Lung microvascular endothelial cell (primary cell): ENCODE measurements around the gene SMIM35. TPM values are rescaled to one million over a fixed set of nuclear protein-coding genes. Genes with fewer than 3 reads are reported as not detected.
A peak's percentile ranks its signal among the peaks of the same experiment; 100 is the strongest.

Experiments used
- DNase-seq, 2 donors: peaks; one replicate each; pipeline versions ENCODE4 v3.0.0 to v3.0.0-alpha.2; 2010; ENCODE audit warnings: low read depth in 2 of 2
- total RNA-seq: library from RNA; depleted of rRNA; stranded (reverse); fragments of >200 nt; gene quantifications from 2 replicates; pipeline ENCODE4 v1.2.1, GENCODE V29; 2014

The SMIM35 gene
- total RNA-seq, 1 donor from 2014 or later, result not detected

- DNase-seq, result no peak
Observed at GRCh38 chr11:118109231-118109630, 22.5 kb upstream of the SMIM35 start.

GRCh38 chr11:118108513-118108912 is 21.8 kb upstream of the SMIM35 start:
- DNase-seq, result no peak

GRCh38 chr11:118106789-118107335 is 20.1 kb upstream of the SMIM35 start:
- no peak for DNase-seq

GRCh38 chr11:118105657-118106305 is 19.0 kb upstream of the SMIM35 start:
- DNase-seq, result no peak

GRCh38 chr11:118104491-118104890 is 17.7 kb upstream of the SMIM35 start:
- DNase-seq, result no peak

GRCh38 chr11:118102721-118103261 is 16.0 kb upstream of the SMIM35 start:
- DNase-seq, result no peak

GRCh38 chr11:118100691-118101232 is 14.0 kb upstream of the SMIM35 start:
- no peak for DNase-seq

- no peak for DNase-seq
Observed at GRCh38 chr11:118099838-118100556, 13.2 kb upstream of the SMIM35 start.

GRCh38 chr11:118098996-118099837 is 12.5 kb upstream of the SMIM35 start:
- no peak for DNase-seq

GRCh38 chr11:118095967-118096367 is 9.2 kb upstream of the SMIM35 start:
- DNase-seq, result peak in 1 of 2 donors; percentile 31

GRCh38 chr11:118095493-118095892 is 8.7 kb upstream of the SMIM35 start:
- no peak for DNase-seq

GRCh38 chr11:118092907-118093571 is 6.3 kb upstream of the SMIM35 start:
- no peak for DNase-seq

GRCh38 chr11:118091690-118092089 is 4.9 kb upstream of the SMIM35 start:
- DNase-seq, result no peak

GRCh38 chr11:118090545-118091162 is 3.9 kb upstream of the SMIM35 start:
- no peak for DNase-seq

- DNase-seq, result peak in 1 of 2 donors; percentile 63
Observed at GRCh38 chr11:118088531-118088930, 1.8 kb upstream of the SMIM35 start.

GRCh38 chr11:118087931-118088330 is 1.2 kb upstream of the SMIM35 start:
- DNase-seq, result no peak

GRCh38 chr11:118084656-118085055 is 2.1 kb downstream of the SMIM35 start:
- DNase-seq, result no peak

GRCh38 chr11:118084247-118084646 is 2.5 kb downstream of the SMIM35 start:
- peak; percentile 3 to 14 for DNase-seq

- DNase-seq, result no peak
Observed at GRCh38 chr11:118082880-118083552, 3.7 kb downstream of the SMIM35 start.
